ENCODE results near the gene GLDC.

The GLDC gene

DNA sequence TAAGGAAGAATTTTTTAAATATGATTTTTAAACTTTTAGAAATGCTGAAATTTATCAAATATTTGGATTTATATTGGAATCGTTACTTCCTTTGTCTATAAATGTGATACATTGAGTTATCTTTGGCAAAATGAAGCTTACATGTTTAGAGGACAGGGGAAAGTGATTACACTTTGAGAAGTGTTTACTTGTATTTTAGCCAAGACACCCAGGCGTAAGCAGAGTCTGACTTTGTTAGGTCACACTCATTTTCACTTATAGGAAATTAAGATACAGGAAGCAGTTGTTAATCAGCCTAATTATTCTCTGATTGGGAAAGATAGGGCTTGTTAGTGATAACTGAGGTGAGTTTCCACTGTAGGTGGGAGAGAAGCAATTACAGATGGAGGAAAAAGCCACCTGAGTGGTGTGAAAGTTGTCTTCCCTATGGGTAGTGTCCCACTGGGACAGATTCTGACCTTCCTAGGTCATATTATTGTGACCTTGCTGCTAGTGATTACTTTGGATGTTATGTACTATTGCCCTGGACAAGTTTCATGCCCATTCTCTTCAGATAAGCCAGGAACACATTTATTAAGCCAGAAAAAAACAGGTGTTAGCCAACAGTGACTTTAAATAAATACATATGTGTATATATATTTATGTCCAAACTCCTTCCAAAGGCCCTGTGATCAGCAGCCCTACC is 143.9 kb downstream of the GLDC start:
- no peak for DNase-seq (ENCODE audit: low spot score)

DNA sequence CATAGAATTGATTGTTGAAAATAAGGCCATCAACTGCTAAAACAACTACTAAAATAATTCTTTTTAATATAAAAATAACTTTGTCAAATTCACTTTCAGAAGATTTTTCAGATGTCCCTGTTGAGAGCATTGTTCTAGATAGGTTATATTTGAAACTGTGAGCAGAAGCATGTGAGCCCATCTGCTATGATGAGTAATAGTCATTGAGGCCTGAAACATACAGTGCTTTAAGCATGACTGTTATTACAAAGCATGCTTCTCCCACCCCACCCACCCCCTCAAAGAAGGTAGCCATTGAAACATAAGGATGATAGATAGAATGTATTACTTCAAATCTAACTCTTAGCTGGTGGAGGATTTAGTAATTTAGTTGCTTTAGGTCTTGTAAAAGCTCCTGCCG is 146.5 kb downstream of the GLDC start:
- DNase-seq (ENCODE audit: low spot score), result no peak

DNA sequence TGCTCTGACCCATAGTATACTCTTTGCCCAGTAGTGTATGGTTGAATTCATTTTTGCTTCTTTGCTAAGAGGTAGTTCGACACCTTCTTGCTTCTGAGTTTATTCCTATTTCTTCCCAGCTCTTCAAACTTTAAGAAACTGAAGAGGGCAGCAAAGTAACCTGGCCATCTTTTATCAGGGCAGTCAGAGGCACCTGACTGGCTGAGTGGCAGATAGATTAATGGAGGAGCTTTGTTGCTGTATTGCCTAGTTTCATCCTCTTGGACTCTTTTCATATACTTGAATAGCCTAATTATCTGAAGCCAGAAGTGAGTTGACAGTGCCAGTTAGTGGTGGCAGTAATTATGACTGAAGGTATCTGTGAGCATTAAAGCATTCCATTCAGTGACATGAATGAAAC is 150.1 kb downstream of the GLDC start:
- DNase-seq (ENCODE audit: low spot score), result no peak

DNA sequence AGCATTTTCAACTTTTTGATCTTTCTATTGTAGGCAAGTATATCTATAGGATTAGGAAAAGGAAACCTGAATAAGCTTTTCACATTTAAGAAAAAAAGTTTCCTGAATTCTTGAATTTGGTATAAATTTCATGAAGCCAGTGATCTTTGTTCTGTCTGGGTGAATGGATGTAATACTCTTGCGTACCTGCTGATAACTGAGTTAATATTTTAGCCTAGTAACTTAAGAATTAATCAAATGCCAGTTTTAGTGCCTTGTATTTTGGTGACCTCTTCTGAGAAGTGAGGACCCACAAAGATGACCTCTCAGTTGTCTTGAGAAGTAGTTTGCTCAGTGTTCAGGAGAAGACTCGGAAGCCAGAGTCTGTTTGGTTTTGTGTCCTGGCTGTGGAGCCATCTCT is 154.7 kb downstream of the GLDC start:
- no peak for DNase-seq (ENCODE audit: low spot score)

DNA sequence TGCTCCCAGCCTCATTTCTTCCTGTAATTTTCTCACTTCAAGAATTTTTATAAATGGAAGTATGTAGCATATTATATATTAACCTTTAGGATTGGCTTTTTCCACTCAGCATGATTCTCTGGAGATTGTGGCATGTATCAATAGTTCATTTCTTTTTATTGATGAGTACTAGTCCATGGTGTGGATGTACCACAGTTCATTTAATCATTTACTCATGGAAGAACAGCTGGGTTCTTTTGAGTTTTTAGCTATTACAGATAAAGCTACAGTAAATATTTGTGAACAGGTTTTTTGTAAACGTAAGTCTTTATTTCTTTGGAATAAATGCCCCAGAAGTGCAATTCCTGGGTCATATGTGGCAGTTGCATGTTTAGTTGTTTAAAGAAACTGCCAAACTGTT is 156.4 kb downstream of the GLDC start:
- no peak for DNase-seq (ENCODE audit: low spot score)

DNA sequence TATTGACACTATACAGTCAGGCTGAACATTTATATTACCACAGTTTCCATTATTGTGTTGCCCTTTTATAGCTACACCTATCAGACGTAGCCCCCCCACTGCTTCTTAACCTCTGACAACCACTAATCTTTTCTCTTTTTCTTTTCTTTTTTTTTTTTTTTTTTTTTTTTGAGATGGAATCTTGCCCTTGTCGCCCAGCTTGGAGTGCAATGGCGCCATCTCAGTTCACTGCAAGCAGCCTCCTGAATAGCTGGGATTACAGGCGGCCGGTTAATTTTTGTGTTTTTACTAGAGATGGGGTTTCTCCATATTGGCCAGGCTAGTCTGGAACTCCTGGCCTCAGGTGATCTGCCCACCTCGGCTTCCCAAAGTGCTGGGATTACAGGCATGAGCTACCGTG is 157.1 kb downstream of the GLDC start:
- DNase-seq (ENCODE audit: low spot score), result no peak

DNA sequence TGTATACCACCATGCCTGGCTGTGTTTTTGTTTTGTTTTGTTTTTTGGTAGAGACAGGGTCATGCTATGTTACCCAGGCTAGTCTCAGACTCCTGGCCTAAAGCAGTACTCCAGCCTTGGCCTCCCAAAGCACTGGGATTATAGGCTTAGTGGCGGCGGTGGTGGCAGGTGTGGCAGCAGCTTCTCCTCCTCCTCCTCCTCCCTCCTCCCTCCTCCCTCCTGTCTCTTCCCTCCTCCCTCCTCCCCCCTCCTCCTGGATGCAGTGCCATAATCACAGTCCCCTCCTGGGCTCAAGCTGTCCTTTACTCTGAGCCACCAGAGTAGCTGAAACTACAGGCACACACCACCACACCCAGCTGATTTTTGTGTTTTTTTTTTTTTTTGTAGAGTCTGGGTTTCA is 161.3 kb downstream of the GLDC start:
- DNase-seq (ENCODE audit: low spot score), result no peak
